Measurements from ENCODE around the gene SESN1.

DNA sequence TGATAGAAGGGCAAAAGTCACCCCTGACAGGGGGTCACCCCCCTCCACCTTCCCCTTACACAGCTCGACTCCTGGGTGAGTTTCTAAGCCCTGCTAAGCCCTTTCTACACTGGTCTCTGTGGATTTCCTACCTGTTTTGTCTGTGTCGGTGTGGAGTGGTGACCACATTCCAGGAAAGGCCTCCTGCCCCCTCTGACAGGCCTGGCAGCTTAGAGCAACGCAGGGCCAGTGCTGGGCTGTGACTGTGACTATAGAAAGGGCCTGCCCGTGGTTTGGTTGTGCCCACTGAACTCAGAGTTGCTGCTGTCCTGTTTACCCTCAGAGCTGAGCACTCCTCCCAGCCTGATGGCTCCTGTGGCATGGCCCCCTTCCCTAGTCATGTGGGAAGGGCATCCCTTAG lies 137.4 kb downstream of the SESN1 start:
- TF ChIP-seq ZNF124 (CRISPR knock-in tag; IDR thresholded peaks at IDR 0.05): no peak
- no peak for TF ChIP-seq ZNF263 (CRISPR knock-in tag; IDR thresholded peaks at IDR 0.05; ENCODE audit: borderline replicate concordance)
- no peak for TF ChIP-seq HSF4 (CRISPR knock-in tag; IDR thresholded peaks at IDR 0.05; ENCODE audit: borderline replicate concordance)
- TF ChIP-seq, protein P1, sequence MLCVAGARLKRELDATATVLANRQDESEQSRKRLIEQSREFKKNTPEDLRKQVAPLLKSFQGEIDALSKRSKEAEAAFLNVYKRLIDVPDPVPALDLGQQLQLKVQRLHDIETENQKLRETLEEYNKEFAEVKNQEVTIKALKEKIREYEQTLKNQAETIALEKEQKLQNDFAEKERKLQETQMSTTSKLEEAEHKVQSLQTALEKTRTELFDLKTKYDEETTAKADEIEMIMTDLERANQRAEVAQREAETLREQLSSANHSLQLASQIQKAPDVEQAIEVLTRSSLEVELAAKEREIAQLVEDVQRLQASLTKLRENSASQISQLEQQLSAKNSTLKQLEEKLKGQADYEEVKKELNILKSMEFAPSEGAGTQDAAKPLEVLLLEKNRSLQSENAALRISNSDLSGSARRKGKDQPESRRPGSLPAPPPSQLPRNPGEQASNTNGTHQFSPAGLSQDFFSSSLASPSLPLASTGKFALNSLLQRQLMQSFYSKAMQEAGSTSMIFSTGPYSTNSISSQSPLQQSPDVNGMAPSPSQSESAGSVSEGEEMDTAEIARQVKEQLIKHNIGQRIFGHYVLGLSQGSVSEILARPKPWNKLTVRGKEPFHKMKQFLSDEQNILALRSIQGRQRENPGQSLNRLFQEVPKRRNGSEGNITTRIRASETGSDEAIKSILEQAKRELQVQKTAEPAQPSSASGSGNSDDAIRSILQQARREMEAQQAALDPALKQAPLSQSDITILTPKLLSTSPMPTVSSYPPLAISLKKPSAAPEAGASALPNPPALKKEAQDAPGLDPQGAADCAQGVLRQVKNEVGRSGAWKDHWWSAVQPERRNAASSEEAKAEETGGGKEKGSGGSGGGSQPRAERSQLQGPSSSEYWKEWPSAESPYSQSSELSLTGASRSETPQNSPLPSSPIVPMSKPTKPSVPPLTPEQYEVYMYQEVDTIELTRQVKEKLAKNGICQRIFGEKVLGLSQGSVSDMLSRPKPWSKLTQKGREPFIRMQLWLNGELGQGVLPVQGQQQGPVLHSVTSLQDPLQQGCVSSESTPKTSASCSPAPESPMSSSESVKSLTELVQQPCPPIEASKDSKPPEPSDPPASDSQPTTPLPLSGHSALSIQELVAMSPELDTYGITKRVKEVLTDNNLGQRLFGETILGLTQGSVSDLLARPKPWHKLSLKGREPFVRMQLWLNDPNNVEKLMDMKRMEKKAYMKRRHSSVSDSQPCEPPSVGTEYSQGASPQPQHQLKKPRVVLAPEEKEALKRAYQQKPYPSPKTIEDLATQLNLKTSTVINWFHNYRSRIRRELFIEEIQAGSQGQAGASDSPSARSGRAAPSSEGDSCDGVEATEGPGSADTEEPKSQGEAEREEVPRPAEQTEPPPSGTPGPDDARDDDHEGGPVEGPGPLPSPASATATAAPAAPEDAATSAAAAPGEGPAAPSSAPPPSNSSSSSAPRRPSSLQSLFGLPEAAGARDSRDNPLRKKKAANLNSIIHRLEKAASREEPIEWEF (CRISPR knock-in tag; IDR thresholded peaks at IDR 0.05): no peak
- TF ChIP-seq NFE2L1 (tag; IDR thresholded peaks at IDR 0.05; ENCODE audit: borderline replicate concordance, low read depth): no peak
- no peak for TF ChIP-seq GATAD2A (IDR thresholded peaks at IDR 0.05)
- no peak for TF ChIP-seq KLF6 (CRISPR knock-in tag; IDR thresholded peaks at IDR 0.05; ENCODE audit: borderline replicate concordance)
- TF ChIP-seq, protein P2, sequence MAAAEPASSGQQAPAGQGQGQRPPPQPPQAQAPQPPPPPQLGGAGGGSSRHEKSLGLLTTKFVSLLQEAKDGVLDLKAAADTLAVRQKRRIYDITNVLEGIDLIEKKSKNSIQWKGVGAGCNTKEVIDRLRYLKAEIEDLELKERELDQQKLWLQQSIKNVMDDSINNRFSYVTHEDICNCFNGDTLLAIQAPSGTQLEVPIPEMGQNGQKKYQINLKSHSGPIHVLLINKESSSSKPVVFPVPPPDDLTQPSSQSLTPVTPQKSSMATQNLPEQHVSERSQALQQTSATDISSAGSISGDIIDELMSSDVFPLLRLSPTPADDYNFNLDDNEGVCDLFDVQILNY (CRISPR knock-in tag; IDR thresholded peaks at IDR 0.05): no peak
- TF ChIP-seq NBN (IDR thresholded peaks at IDR 0.05; ENCODE audit: low read depth): no peak
- TF ChIP-seq SOX6 (IDR thresholded peaks at IDR 0.05): no peak
- TF ChIP-seq MEF2A (IDR thresholded peaks at IDR 0.05; ENCODE audit: control insufficient read depth, low read depth, low read length): no peak
- TF ChIP-seq SMAD3 (CRISPR knock-in tag; conservative IDR thresholded peaks at IDR 0.05): no peak
